Activated naive CD4-positive, alpha-beta T cell treated with Interleukin-2 at 50 U/mL for 16 hours (primary cell): ENCODE measurements around the gene RTN4R.

Source experiments
- DNase-seq: peaks from one replicate; pipeline ENCODE4 v3.0.0-alpha.2; 2020

The RTN4R gene

DNA sequence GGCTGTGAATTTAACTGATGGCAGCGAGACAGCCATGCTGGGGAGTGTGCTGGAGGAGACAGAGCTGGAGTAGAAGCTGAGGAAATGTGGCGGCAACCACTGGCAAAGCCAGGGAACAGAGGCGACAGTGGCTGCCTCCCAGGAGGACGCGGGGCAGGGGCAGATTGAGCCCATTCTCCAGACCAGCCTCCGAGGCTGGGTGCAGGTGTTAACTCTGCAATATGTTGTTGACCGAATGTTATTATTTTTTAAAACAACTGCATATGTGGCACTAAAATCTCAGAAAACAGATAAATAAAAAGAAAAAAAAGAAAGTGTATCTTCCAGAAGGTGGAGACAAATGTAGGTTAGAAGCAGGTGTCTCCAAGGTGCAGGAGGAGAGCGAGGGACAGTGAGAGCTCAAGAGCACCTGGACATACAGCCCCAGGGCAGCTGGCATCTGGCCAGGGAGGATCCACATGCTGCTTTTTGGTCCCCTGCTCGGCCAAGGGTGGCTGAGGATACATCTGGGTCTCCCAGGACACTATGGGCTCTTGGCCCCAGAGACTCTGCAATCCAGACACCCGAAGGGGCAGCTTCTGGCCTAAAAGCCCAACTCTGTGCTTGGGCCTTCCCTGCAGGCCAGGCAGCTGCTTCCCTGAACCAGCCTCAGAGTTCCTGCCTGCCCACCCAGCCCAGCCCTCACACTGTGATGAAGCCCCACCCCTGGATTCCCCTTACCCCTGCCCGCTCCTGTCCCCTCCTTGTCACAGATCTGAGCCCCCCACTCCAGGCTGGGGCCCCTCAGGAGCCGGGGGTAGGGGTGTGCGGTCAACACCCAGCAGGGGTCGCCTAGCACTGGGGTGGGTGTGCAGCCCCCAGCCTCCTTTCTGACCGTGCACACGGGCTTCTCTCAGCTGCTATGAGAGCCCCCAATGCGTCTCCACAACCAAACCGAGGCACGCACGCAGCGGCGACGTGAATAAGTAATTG is 12.9 kb downstream of the RTN4R start:
- DNase-seq, result no peak

- DNase-seq, result no peak
Observed at GRCh38 chr22:20253161-20253560, 15.0 kb downstream of the RTN4R start.

- no peak for DNase-seq
Observed at GRCh38 chr22:20251981-20252380, 16.1 kb downstream of the RTN4R start.

DNA sequence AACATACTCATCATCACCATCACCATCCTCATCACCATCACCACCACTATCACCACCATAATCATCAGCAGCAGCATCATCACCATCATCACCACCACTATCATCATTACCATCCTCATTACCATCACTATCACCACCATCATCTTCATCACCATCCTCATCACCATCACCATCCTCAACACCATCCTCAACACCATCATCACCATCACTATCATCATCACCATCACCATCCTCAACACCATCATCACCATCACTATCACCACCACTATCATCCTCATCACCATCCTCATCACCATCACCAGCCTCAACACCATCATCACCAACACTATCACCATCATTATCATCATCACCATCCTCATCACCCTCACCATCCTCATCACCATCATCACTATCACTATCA is 16.6 kb downstream of the RTN4R start:
- no peak for DNase-seq

- DNase-seq, result no peak
Observed at GRCh38 chr22:20249797-20250354, 18.2 kb downstream of the RTN4R start.

DNA sequence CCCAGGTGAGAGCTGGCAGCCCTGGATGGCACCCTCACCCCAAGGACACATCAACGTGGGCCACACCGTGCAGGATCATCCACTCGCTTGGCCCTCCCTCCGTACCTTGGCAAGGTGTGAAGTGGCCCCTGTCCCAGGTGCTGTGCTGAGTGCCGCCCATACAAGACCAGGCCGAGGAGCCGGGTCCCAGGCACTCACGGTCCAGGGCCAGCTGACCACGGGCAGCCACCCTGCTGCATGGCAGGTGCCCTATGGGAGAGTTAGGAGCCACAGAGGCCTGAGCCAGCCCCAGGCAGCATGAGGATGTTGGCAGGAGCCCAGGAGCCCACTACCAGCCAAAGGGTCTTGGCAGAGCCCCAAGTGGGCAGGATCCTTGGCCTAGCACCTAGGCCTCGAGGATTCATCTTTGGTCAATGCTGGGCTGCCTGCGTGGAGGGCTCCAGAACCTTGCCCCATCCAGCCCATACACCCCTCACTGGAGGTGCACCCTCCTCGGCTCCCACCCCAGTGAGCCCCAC is 19.6 kb downstream of the RTN4R start:
- DNase-seq, result no peak

DNA sequence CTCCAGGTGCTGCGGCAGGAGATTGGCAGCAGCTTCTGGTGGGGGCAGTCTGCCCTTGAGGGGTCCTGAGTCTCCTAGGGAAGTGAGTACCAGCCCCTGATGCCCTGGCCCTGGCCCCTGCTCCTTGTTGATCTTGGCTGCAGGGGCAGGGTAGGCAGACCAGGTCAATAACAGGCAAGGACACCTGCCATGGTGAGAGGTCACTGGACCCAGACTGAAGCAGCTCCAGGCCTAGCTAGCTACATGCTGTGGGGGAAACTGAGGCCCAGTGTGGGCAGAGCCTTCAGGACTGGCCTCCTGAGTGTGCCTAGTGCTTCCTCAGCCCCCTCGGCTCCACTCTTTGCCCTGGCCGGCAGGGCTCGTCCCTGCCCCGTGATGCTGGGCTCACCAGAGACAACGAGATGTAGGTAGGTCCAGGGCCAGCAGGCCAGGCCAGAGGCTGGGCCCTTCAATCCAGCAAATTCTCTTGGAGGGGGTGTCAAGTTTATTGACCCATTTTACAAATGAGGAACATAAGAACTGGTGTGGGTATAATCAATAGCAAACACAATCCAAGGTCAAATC is 20.4 kb downstream of the RTN4R start:
- DNase-seq, result no peak

DNA sequence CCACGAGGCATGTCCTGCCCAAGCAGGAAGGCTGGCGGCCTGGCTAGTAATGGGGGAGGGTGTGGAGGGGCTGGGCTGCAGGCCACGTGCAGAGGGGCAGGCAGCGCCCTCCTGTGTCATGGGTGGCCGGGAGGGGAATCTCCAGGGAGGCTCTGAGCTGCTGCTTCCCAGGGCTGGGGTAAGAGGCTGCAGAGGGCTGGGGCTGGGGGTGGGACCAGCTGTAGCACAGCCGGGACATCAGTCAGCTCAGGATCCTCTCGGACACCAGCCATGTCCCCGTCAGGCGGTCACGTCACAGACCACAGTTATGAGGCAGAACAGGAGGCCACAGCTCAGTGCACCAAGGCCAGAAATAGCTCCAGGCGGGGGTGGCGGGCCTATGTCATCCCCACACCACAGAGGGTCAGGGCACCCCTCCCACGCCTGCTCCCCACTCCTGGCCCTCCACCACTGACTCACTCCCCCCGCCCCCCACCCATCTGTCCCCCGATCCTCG is 21.1 kb downstream of the RTN4R start:
- no peak for DNase-seq

- DNase-seq, result no peak
Observed at GRCh38 chr22:20246368-20247009, 21.6 kb downstream of the RTN4R start.

DNA sequence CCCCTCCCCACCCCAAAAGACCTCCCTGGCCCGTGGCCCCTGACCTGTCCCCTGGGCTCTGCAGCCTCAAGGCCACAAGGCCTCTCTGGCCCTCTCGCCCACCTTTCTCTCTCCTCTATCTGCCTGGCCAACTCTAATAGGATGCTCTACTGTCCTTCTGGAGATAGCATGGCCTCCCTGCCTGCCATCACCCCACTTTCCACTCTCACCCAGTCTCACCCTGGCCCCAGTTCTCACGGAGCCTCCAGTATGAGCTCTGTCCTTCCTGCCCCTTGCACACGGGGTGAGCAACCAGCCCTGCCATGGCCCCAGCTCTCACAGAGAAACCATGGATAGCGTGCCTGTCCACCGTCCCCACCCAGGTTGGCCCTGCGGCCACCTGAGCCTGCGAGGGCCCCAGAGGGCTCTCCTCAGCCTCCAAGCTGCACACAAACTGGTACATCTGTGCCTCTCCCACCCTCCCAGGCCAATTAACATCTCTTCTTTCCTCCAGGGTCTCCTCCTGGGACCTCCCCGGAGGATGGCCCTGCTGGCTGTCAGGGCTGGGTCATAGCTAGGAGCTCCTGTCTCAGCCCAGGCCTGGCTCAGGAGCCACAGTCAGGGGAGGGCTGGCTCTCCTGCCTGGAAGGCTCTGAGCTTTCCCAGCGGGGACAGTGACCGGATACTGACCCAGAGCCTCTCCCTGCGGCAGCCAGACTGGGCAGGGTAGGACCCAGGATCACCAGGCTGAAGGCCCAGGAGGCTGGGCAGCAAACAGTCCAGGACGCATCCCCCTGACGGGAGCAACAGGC is 22.3 kb downstream of the RTN4R start:
- DNase-seq, result no peak

DNA sequence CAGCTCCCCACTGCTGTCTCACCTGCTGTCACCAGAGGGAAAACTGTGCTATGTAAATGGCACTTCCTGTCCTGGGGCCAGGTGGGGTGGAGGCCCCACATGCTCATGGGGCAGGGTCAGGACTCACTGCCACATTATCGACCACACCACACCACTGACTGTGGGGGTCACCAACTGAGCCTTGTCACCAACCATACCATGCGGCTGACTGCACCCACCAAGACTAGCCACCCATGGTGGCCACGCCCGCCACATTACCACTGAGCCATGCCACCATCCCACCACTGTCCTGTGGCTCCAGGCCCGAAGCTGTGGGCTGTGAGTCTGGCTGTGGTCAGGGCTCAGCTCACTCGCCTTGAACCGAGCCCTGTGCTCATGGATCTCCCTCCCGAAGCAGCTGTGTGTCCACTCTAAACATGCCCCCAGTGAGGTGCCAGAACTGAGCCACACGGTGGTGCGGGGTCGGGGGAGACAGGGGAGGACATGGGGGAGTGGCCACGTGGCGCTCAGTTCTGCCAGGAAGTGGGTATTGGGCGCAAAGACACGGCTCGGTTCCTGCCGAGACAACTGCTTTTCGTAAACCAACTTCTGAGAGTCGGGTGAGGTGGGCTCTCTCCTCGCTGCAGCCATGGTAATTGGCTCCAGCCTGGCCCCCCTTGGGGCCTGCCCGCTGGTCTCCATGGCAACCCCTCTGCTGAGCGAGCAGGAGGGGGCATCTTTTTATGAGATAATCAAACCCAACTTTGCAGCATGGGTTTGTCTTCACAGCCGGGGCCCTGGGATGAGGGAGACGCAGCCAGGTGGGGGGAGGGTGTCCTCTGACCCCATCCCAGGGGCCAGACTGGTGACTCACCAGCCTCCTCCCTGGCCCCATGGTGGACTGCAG is 23.2 kb downstream of the RTN4R start:
- DNase-seq, result peak; percentile 43

DNA sequence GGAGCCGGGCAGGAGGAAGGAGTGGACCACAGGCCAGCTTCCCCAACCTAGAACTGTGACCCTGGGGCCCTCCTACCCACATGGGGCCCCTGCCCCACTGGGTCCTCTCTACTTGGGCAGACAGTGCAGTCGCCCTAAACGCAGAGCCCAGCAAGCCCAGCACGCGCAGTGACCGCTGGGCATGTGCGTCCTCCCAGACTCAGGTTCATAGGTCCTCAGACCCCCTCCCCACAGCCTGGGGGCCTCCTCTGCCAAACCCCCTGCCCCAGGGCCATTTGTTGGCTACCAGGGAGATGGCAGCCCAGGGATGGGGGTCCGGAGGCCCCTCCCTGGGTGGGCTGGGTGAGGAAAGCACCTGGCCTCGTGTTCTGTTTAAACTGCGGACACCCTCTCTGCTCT is 23.9 kb downstream of the RTN4R start:
- DNase-seq, result no peak

GRCh38 chr22:20243537-20244249 is 24.4 kb downstream of the RTN4R start:
- peak; percentile 57 for DNase-seq

- no peak for DNase-seq
Observed at GRCh38 chr22:20243176-20243536, 25.0 kb downstream of the RTN4R start.

DNA sequence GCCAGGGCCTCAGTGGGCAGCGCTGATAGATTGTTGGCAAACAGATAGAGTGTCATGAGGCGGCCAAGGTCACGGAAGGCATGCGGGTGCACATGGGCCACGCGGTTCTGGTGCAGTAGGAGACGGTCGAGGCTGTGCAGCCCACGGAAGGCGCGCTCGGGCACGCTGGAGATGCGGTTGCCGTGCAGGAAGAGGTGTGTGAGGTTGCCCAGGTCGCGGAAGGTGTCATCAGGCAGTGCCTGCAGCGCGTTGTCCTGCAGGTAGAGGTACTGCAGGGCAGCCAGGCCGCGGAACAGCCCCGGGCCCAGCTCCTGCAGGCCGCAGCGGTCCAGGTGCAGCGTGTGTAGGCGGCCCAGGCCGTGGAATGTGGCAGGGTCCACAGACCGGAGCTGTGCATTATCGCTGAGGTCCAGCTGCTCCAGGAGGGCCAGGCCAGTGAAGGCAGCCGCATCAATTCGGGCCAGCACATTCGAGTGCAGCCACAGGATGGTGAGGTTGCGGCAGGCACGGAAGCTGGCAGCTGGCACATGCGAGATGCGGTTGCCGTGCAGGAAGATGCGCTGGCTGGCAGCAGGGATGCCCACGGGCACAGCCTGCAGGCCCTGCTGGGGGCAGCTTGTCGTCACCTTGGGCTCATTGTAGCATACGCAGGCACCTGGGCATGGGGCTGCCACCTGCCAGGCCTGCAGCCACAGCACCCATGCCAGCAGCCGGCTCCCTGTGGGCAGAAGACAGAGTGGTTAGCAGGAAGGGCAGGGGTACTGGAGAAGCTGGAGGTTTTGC is 25.5 kb downstream of the RTN4R start:
- no peak for DNase-seq

DNA sequence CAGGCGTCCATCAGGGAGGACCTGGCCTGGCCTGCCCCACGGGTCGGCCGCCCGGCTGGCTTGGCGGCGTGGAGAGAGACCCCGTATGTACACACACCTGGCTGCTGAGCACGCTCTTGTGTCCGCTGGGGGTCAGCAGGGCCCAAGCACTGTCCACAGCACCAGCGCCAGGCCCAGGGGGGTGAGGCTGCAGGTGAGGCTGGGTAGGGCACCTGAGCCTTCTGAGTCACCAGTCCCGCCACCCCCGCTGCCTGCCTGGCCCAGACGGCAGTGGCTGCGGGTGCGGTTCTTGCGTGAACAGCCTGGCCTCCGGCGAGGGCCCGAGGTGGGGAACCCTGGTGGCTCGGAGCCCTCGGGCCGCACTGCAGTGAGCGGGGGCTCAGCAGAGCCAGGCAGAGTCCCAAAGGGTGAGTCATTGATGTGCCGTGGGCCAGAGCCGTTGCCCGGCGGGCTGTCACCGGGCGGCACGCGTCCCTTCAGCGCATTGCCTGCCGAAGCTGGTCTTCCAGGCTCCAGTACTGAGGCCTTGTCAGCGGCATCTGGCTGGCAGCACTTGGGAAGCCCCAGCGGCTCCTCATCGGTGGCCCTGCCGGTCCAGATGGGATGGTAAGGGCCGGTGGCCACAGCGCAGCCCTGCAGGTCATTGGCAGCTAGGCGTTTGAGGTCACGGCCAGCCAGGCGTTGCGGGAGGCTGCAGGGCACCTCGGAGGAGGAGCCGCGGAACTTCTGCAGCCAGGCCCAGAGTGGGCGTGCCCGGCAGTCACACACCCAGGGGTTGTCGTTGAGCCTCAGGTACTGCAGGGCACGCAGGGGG is 26.3 kb downstream of the RTN4R start:
- no peak for DNase-seq

DNA sequence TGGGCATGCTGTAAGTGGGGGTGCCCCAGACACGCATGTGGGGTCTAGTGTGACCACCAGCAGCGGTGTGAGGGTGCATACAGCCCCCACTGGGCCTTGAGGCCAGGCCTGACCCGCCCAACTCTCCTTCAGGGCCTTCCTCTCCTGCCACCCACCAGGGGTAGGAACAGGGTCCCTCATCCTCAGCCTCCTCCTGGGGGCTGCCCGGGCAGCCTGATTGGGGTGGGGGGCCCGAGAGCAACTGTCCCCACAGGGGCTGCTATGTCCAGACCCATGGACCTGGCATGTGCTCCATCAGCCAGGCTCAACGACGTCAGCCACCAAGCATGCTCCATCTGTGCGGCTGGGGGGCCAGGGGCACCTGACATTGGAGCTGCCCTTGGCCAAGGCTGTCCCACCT is 27.2 kb downstream of the RTN4R start:
- no peak for DNase-seq

- DNase-seq, result no peak
Observed at GRCh38 chr22:20240447-20240764, 27.7 kb downstream of the RTN4R start.
